Left lung (tissue), 10 donors: ENCODE measurements around the gene FAM221B. TPM values are rescaled to one million over a fixed set of nuclear protein-coding genes. Genes with fewer than 3 reads are reported as not detected.

ENCODE experiments used
- ATAC-seq: fragments of 200-7000 bp; cut with Tn5 transposase; one replicate; pipeline ENCODE4 v1.9.1; 2020; ENCODE audit warnings: moderate library complexity
- DNase-seq, 4 donors: peaks; one replicate each; pipeline ENCODE4 v3.0.0-alpha.2; 2013 to 2020
- H3K27ac ChIP-seq, 2 donors: fragments of 200-600 bp; sonication (generic) in 1 of 2; one replicate each; pipeline versions ENCODE4 v1.5.0 to v1.8.0; 2020 to 2021
- H3K27me3 ChIP-seq, 2 donors: fragments of 200-600 bp; sonication (generic) in 1 of 2; one replicate each; pipeline versions ENCODE4 v1.5.0 to v1.8.0; 2020 to 2021
- H3K36me3 ChIP-seq, 2 donors: fragments of 200-600 bp; sonication (generic) in 1 of 2; one replicate each; pipeline versions ENCODE4 v1.5.0 to v1.8.0; 2020 to 2021
- H3K4me1 ChIP-seq, 2 donors: fragments of 200-600 bp; one replicate each; pipeline ENCODE4 v1.8.0; 2021
- H3K4me3 ChIP-seq, 2 donors: fragments of 200-600 bp; sonication (generic) in 1 of 2; one replicate each; pipeline versions ENCODE4 v1.5.0 to v1.8.0; 2020 to 2021; ENCODE audit warnings: mild to moderate bottlenecking in 1 of 2
- H3K9me3 ChIP-seq, 2 donors: fragments of 200-600 bp; sonication (generic) in 1 of 2; one replicate each; pipeline versions ENCODE4 v1.5.0 to v1.8.0; 2020 to 2021
- CTCF ChIP-seq, 2 donors: fragments of 200-600 bp; sonication (generic) in 1 of 2; IDR thresholded peaks; one replicate each; pipeline versions ENCODE4 v1.5.0 to v1.8.0; 2021; ENCODE audit warnings: antibody characterized with exemption in 2 of 2
- intact Hi-C, 2 donors: fragments of 100-400 bp; cut with DNase I; formaldehyde crosslinking; loops; one replicate each; pipeline versions ENCODE4 v1.11.2 to v1.14.2; 2022
- polyA plus RNA-seq, 6 donors: library from polyadenylated mRNA; unstranded; fragments of 120-200 nt; gene quantifications; one replicate each; pipeline ENCODE4 v1.2.1, GENCODE V29; 2013; ENCODE audit not compliant: insufficient read length in 6 of 6
- total RNA-seq, 2 donors: library from RNA; stranded (reverse); fragmentation: NEBNext Ultra II Directional; extraction: Animal tissue kit (Norgen Biotek cat#: 25700); gene quantifications; one replicate each; pipeline ENCODE4 v1.2.1, GENCODE V29; 2021
- donor health status: DM: no; HTN: yes; CAD: no.
- donor health status: DM: no; HTN: no; CAD: no.

The FAM221B gene
- total and polyA plus RNA-seq, 8 donors: 0.24 to 0.90 (median 0.39) TPM; not detected in 2

- ATAC-seq: peak; percentile 23
Observed at GRCh38 chr9:35798658-35799374, 29.7 kb downstream of the FAM221B start.

GRCh38 chr9:35797311-35798109 is 31.0 kb downstream of the FAM221B start:
- no peak overlapping the region for H3K4me3 ChIP-seq
- ATAC-seq: no peak
- TF ChIP-seq CTCF (IDR thresholded peaks at IDR 0.05): no peak
- peaks cover 3 to 8% of the 10 kb centered on the region in 2 donors for H3K4me1 ChIP-seq
- no peaks in the 10 kb centered on the region for H3K27me3 ChIP-seq
- peaks cover 0 to 15% of the 10 kb centered on the region in 2 donors for H3K36me3 ChIP-seq
- H3K27ac ChIP-seq: no peak overlapping the region
- no peaks in the 10 kb centered on the region for H3K9me3 ChIP-seq
- DNase-seq: no peak
- intact Hi-C loops: no loop called here

More at GRCh38 chr9:35798658-35799374, 29.7 kb downstream of the FAM221B start:
- no peak for DNase-seq
- Histone ChIP-seq H3K27ac (no peak overlapping the region), H3K4me1 (peaks cover 0 to 2% of the 10 kb centered on the region in 2 donors), H3K4me3 (no peak overlapping the region), H3K9me3 (no peaks in the 10 kb centered on the region), H3K36me3 (peaks cover 0 to 19% of the 10 kb centered on the region in 2 donors), H3K27me3 (no peaks in the 10 kb centered on the region)
- no peak for TF ChIP-seq CTCF (IDR thresholded peaks at IDR 0.05)
- intact Hi-C loops: no loop called here

GRCh38 chr9:35795695-35796094 is 32.8 kb downstream of the FAM221B start:
- no peak for TF ChIP-seq CTCF (IDR thresholded peaks at IDR 0.05)
- intact Hi-C loops: no loop called here
- H3K4me3 ChIP-seq: no peak overlapping the region
- H3K27me3 ChIP-seq: peaks cover 0 to 12% of the 10 kb centered on the region in 2 donors
- ATAC-seq: no peak
- H3K27ac ChIP-seq: no peak overlapping the region
- peaks cover 0 to 9% of the 10 kb centered on the region in 2 donors for H3K36me3 ChIP-seq
- DNase-seq: no peak
- peaks cover 6 to 16% of the 10 kb centered on the region in 2 donors for H3K4me1 ChIP-seq
- no peaks in the 10 kb centered on the region for H3K9me3 ChIP-seq

- Histone ChIP-seq H3K4me1 (peaks cover 9 to 22% of the 10 kb centered on the region in 2 donors), H3K27ac (no peak overlapping the region), H3K4me3 (no peak overlapping the region), H3K27me3 (peaks cover 0 to 14% of the 10 kb centered on the region in 2 donors), H3K36me3 (no peaks in the 10 kb centered on the region), H3K9me3 (no peaks in the 10 kb centered on the region)
- no peak for ATAC-seq
- intact Hi-C loops: no loop called here
- no peak for TF ChIP-seq CTCF (IDR thresholded peaks at IDR 0.05)
- no peak for DNase-seq
Observed at GRCh38 chr9:35793461-35793860, 35.1 kb downstream of the FAM221B start.

- Histone ChIP-seq H3K27ac (no peak overlapping the region), H3K4me3 (no peak overlapping the region), H3K27me3 (peaks cover 0 to 14% of the 10 kb centered on the region in 2 donors), H3K9me3 (no peaks in the 10 kb centered on the region), H3K4me1 (peaks cover 9 to 22% of the 10 kb centered on the region in 2 donors), H3K36me3 (no peaks in the 10 kb centered on the region)
- ATAC-seq (no peak), DNase-seq (no peak)
- intact Hi-C loops: no loop called here
- no peak for TF ChIP-seq CTCF (IDR thresholded peaks at IDR 0.05)
Observed at GRCh38 chr9:35792826-35793225, 35.7 kb downstream of the FAM221B start.
